IMR-90 (cell line): ENCODE data around the gene XRN1. TPM values are rescaled to one million over a fixed set of nuclear protein-coding genes. Genes with fewer than 3 reads are reported as not detected.

ENCODE experiments used
- ATAC-seq: fragments of 200-7000 bp; cut with Tn5 transposase; 2 replicates; pipeline ENCODE4 v1.9.1; 2020; ENCODE audit warnings: low read depth, mild to moderate bottlenecking, moderate library complexity
- BruUV-seq: library from RNA; stranded (reverse); fragments of 400-500 nt; replicated peaks from 2 replicates; lab custom pipeline; 2021; lab: Mats Ljungman, UMichigan
- CTCF ChIA-PET: fragments of 300-600 bp; formaldehyde crosslinking; extraction: SDS; loops from one replicate; lab custom pipeline; 2021; ENCODE audit warnings: antibody characterized with exemption; lab: Yijun Ruan, JAX
- POLR2A ChIA-PET: fragments of 300-600 bp; sonication (Branson Sonifier 250); formaldehyde crosslinking; loops from one replicate; lab custom pipeline; 2022; ENCODE audit warnings: antibody characterized with exemption; ENCODE audit not compliant: unreplicated experiment; lab: Charles Lee
- DNase-seq: peaks from one replicate; pipeline ENCODE4 v3.0.0; 2013
- H2AFZ ChIP-seq: replicated peaks from 2 replicates; pipeline ENCODE3; 2013; ENCODE audit warnings: low read length, mild to moderate bottlenecking; ENCODE audit not compliant: poor library complexity
- H2AK5ac ChIP-seq: 2 replicates; pipeline ENCODE4 v1.6.1; 2013; ENCODE audit warnings: low read depth, low read length, inconsistent platforms
- H2AK9ac ChIP-seq: replicated peaks from 2 replicates; pipeline ENCODE3; 2013; ENCODE audit warnings: mild to moderate bottlenecking, low read depth, low read length, moderate library complexity; ENCODE audit not compliant: poor library complexity
- H2BK120ac ChIP-seq: 2 replicates; pipeline ENCODE4 v1.6.1; 2013; ENCODE audit warnings: low read depth, low read length, inconsistent platforms
- H2BK15ac ChIP-seq: 3 replicates; pipeline ENCODE4 v1.6.1; 2013; ENCODE audit warnings: low read depth, low read length, inconsistent platforms
- H2BK20ac ChIP-seq: 2 replicates; pipeline ENCODE4 v1.6.1; 2013; ENCODE audit warnings: low read depth, mild to moderate bottlenecking, inconsistent platforms, low read length, moderate library complexity
- H2BK5ac ChIP-seq: 2 replicates; pipeline ENCODE4 v1.6.1; 2013; ENCODE audit warnings: mild to moderate bottlenecking, low read depth, low read length, inconsistent platforms; ENCODE audit not compliant: poor library complexity, severe bottlenecking
- H3K14ac ChIP-seq: replicated peaks from 2 replicates; pipeline ENCODE4 v1.6.1; 2013; ENCODE audit warnings: low read depth, low read length, inconsistent platforms
- H3K18ac ChIP-seq: 2 replicates; pipeline ENCODE4 v1.6.1; 2013; ENCODE audit warnings: low read depth, low read length, control low read depth
- H3K23ac ChIP-seq: 2 replicates; pipeline ENCODE4 v1.6.1; 2013; ENCODE audit warnings: low read depth, low read length, inconsistent platforms
- H3K27ac ChIP-seq: 2 replicates; pipeline ENCODE4 v1.5.1; 2013; ENCODE audit warnings: mild to moderate bottlenecking, control low read depth, low read length; ENCODE audit not compliant: insufficient read depth
- H3K27me3 ChIP-seq: 2 replicates; pipeline ENCODE4 v1.6.1; 2013; ENCODE audit warnings: low read length; ENCODE audit not compliant: control insufficient read depth, insufficient read depth
- H3K36me3 ChIP-seq: 2 replicates; pipeline ENCODE4 v1.6.1; 2013; ENCODE audit warnings: low read length, mixed read lengths; ENCODE audit not compliant: control insufficient read depth, insufficient read depth
- H3K4ac ChIP-seq: 2 replicates; pipeline ENCODE4 v1.6.1; 2013; ENCODE audit warnings: low read depth, low read length, inconsistent platforms
- H3K4me1 ChIP-seq: 2 replicates; pipeline ENCODE4 v1.6.1; 2013; ENCODE audit warnings: low read length, mixed read lengths; ENCODE audit not compliant: control insufficient read depth, insufficient read depth
- H3K4me2 ChIP-seq: 2 replicates; pipeline ENCODE4 v1.6.1; 2013; ENCODE audit warnings: low read depth, mild to moderate bottlenecking, control low read depth, low read length, moderate library complexity
- H3K4me3 ChIP-seq: 2 replicates; pipeline ENCODE4 v1.5.1; 2013; ENCODE audit warnings: low read depth, mild to moderate bottlenecking, control low read depth, low read length, moderate library complexity; ENCODE audit not compliant: insufficient read depth
- H3K56ac ChIP-seq: 2 replicates; pipeline ENCODE4 v1.6.1; 2013; ENCODE audit warnings: low read length, inconsistent platforms; ENCODE audit not compliant: insufficient read depth; ENCODE audit errors: extremely low read depth
- H3K79me1 ChIP-seq, 2 experiments: 2 replicates each; pipeline ENCODE4 v1.6.1; 2013; ENCODE audit warnings: low read length in 2 of 2, inconsistent platforms in 1 of 2, low read depth in 1 of 2
- H3K9ac ChIP-seq: 2 replicates; pipeline ENCODE4 v1.6.1; 2013; ENCODE audit warnings: low read depth, low read length, control low read depth
- H3K9me1 ChIP-seq: 2 replicates; pipeline ENCODE4 v1.6.1; 2013; ENCODE audit warnings: low read length, inconsistent platforms; ENCODE audit not compliant: insufficient read depth
- H3K9me3 ChIP-seq: 2 replicates; pipeline ENCODE4 v1.6.1; 2013; ENCODE audit warnings: low read length; ENCODE audit not compliant: control insufficient read depth, insufficient read depth
- H4K20me1 ChIP-seq: 2 replicates; pipeline ENCODE4 v1.6.1; 2013; ENCODE audit warnings: low read length, inconsistent platforms; ENCODE audit not compliant: insufficient read depth
- H4K5ac ChIP-seq: 2 replicates; pipeline ENCODE4 v1.6.1; 2013; ENCODE audit warnings: mild to moderate bottlenecking, low read depth, low read length, control low read depth
- H4K8ac ChIP-seq, 2 experiments: 2 replicates each; pipeline ENCODE4 v1.6.1; 2013; ENCODE audit warnings: low read depth in 2 of 2, low read length in 2 of 2, control low read depth in 1 of 2, inconsistent platforms in 1 of 2
- H4K91ac ChIP-seq: 2 replicates; pipeline ENCODE4 v1.6.1; 2013; ENCODE audit warnings: low read depth, low read length, inconsistent platforms; ENCODE audit not compliant: insufficient read depth
- BHLHE40 ChIP-seq: fragments of 150-350 bp; IDR thresholded peaks from 2 replicates; pipeline ENCODE4 v1.6.1; 2016; ENCODE audit warnings: mild to moderate bottlenecking, low read depth, low read length
- CHD1 ChIP-seq: IDR thresholded peaks from 2 replicates; pipeline ENCODE4 v1.6.1; 2012; ENCODE audit warnings: low read depth, low read length, improper control_type of control experiment
- ELK1 ChIP-seq: fragments of 150-350 bp; IDR thresholded peaks from 2 replicates; pipeline ENCODE4 v1.6.1; 2016; ENCODE audit warnings: low read depth, mild to moderate bottlenecking, low read length, moderate library complexity, borderline replicate concordance
- FOS ChIP-seq: fragments of 150-350 bp; IDR thresholded peaks from 2 replicates; pipeline ENCODE4 v1.6.1; 2016; ENCODE audit warnings: low read depth, low read length
- MAFK ChIP-seq: IDR thresholded peaks from 2 replicates; pipeline ENCODE4 v1.6.1; 2012; ENCODE audit warnings: low read depth, low read length, improper control_type of control experiment
- MAZ ChIP-seq: IDR thresholded peaks from 2 replicates; pipeline ENCODE4 v1.6.1; 2012; ENCODE audit warnings: low read depth, mild to moderate bottlenecking, low read length, improper control_type of control experiment, moderate library complexity, borderline replicate concordance
- MXI1 ChIP-seq: IDR thresholded peaks from 2 replicates; pipeline ENCODE4 v1.6.1; 2012; ENCODE audit warnings: low read depth, mild to moderate bottlenecking, low read length, moderate library complexity, borderline replicate concordance
- NFE2L2 ChIP-seq: fragments of 150-350 bp; IDR thresholded peaks from 2 replicates; pipeline ENCODE4 v1.6.1; 2016; ENCODE audit warnings: low read depth, mild to moderate bottlenecking, low read length
- POLR2A ChIP-seq: IDR thresholded peaks from 2 replicates; pipeline ENCODE4 v1.6.1; 2012; ENCODE audit warnings: mild to moderate bottlenecking, low read depth, low read length
- RAD21 ChIP-seq: IDR thresholded peaks from 2 replicates; pipeline ENCODE4 v1.6.1; 2012; ENCODE audit warnings: low read length, improper control_type of control experiment
- RFX5 ChIP-seq: IDR thresholded peaks from 2 replicates; pipeline ENCODE4 v1.8.0; 2012; ENCODE audit warnings: low read depth, mild to moderate bottlenecking, low read length, moderate library complexity
- SMC3 ChIP-seq: fragments of 150-350 bp; IDR thresholded peaks from 2 replicates; pipeline ENCODE4 v1.6.1; 2016; ENCODE audit warnings: low read depth, mild to moderate bottlenecking, antibody characterized with exemption, low read length, moderate library complexity
- USF2 ChIP-seq: fragments of 150-350 bp; IDR thresholded peaks from 2 replicates; pipeline ENCODE4 v1.6.1; 2017; ENCODE audit warnings: mild to moderate bottlenecking, antibody characterized with exemption, low read length, low read depth
- WGBS, 2 experiments: methylation state at CpG; one replicate each; pipeline versions ENCODE4 v1.1.5 to v1.1.7; 2013; ENCODE audit warnings: missing lambda C conversion rate in 2 of 2; ENCODE audit not compliant: insufficient read length in 1 of 2; ENCODE audit errors: extremely low coverage in 2 of 2; 5-methylcytosine and 5-hydroxymethylcytosine counted together
- dilution Hi-C: fragments of 300-500 bp; cut with HindIII; formaldehyde crosslinking; loops from one replicate; pipeline ENCODE4 v1.14.3; 2018; ENCODE audit warnings: low sequenced_read_pairs; ENCODE audit not compliant: unreplicated experiment
- in situ Hi-C: fragments of 300-500 bp; cut with MboI; formaldehyde crosslinking; loops from 3 replicates; pipeline ENCODE4 v1.14.3; 2019; ENCODE audit warnings: low sequenced_read_pairs, inconsistent platforms, mixed read lengths
- intact Hi-C: fragments of 100-400 bp; cut with micrococcal nuclease; formaldehyde crosslinking; loops from 2 replicates; pipeline ENCODE4 v1.10.0; 2022
- polyA plus RNA-seq, 3 experiments: library from polyadenylated mRNA; depleted of rRNA; stranded (reverse); fragments of >200 nt; gene quantifications; 2 replicates each; pipeline ENCODE4 v1.2.3, GENCODE V29; 2012; ENCODE audit warnings: low replicate concordance in 1 of 3
- total RNA-seq: library from RNA; depleted of rRNA; stranded (reverse); fragments of >200 nt; gene quantifications from 2 replicates; pipeline ENCODE4 v1.2.3, GENCODE V29; 2012
- TF ChIP-seq, protein P1 (sequence below): conservative IDR thresholded peaks from 2 replicates; pipeline ENCODE4 v1.5.1; 2012; ENCODE audit warnings: mild to moderate bottlenecking, low read depth, low read length, improper control_type of control experiment

XRN1 gene
- total and polyA plus RNA-seq, 2 of the 4 experiments (the other 2 are of a cell fraction) = 6.0 to 21.5 TPM

DNA sequence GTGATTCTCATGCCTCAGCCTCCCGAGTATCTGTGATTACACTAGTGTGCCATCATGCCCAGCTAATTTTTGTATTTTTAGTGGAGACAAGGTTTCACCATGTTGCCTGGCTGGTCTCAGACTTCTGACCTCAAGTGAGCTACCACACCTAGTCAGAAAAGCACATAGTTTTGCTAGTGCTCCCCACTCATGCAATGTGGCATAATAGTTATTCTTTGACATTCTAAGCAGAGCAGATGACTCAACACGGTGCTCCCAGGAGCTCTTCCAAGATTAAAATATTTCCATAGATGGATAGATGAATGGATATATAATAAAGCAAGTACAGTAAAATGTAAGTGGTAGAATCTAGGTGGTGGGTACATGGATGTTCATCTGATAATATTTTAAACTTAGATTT lies 169.4 kb downstream of the XRN1 start:
- H3K4me2 ChIP-seq = no peak overlapping the region
- H3K56ac ChIP-seq = no peak overlapping the region
- no peak overlapping the region for H3K14ac ChIP-seq
- no peaks in the 10 kb centered on the region for H3K36me3 ChIP-seq
- no peak overlapping the region for H4K91ac ChIP-seq
- H3K4me1 ChIP-seq = peaks cover 8% of the 10 kb centered on the region
- H3K18ac ChIP-seq = no peak overlapping the region
- ChIA-PET POLR2A (interaction anchor here (0.7 kb wide), 1 partner anchor 155 kb away, joined by 5 read pairs; no protein-coding TSS in a partner anchor), CTCF (interaction anchor here (1.5 kb wide), 1 partner anchor 98 kb away, joined by 5 read pairs; no protein-coding TSS in a partner anchor)
- TF ChIP-seq MAZ (no peak), RAD21 (no peak), USF2 (no peak), MAFK (no peak), FOS (no peak), NFE2L2 (no peak), CHD1 (no peak), ELK1 (no peak), POLR2A (no peak), SMC3 (no peak), RFX5 (no peak), MXI1 (no peak), BHLHE40 (no peak)
- TF ChIP-seq, protein P1, sequence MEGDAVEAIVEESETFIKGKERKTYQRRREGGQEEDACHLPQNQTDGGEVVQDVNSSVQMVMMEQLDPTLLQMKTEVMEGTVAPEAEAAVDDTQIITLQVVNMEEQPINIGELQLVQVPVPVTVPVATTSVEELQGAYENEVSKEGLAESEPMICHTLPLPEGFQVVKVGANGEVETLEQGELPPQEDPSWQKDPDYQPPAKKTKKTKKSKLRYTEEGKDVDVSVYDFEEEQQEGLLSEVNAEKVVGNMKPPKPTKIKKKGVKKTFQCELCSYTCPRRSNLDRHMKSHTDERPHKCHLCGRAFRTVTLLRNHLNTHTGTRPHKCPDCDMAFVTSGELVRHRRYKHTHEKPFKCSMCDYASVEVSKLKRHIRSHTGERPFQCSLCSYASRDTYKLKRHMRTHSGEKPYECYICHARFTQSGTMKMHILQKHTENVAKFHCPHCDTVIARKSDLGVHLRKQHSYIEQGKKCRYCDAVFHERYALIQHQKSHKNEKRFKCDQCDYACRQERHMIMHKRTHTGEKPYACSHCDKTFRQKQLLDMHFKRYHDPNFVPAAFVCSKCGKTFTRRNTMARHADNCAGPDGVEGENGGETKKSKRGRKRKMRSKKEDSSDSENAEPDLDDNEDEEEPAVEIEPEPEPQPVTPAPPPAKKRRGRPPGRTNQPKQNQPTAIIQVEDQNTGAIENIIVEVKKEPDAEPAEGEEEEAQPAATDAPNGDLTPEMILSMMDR = no peak
- H3K9ac ChIP-seq = no peak overlapping the region
- no peaks in the 10 kb centered on the region for H3K27me3 ChIP-seq
- H2BK20ac ChIP-seq = no peak overlapping the region
- dilution Hi-C loops (no loop called here), intact Hi-C loops (loop anchor here (5.0 kb wide), 2 partner anchors 51 to 536 kb away; partner anchors contain the start of gene GK5), in situ Hi-C loops (loop anchor here (5.0 kb wide), 1 partner anchor 151 kb away; no protein-coding TSS in a partner anchor)
- no peak overlapping the region for H3K4me3 ChIP-seq
- peaks cover 7% of the 10 kb centered on the region for H3K9me1 ChIP-seq
- H2AFZ ChIP-seq = no peak overlapping the region
- peak; percentile 53 for DNase-seq
- no peaks in the 10 kb centered on the region for H3K9me3 ChIP-seq
- H2BK5ac ChIP-seq = peak overlapping the region; percentile 33
- no peaks in the 10 kb centered on the region for H4K20me1 ChIP-seq
- no peak overlapping the region for H3K27ac ChIP-seq
- ATAC-seq = no peak
- H4K8ac ChIP-seq = no peak overlapping the region
- no peak overlapping the region for H2BK15ac ChIP-seq
- no CpG with 5 or more reads among the region's 2 CpGs for WGBS, 2 experiments
- H3K79me1 ChIP-seq = no peaks in the 10 kb centered on the region
- H3K23ac ChIP-seq = no peak overlapping the region
- H2AK5ac ChIP-seq = no peak overlapping the region
- no peak overlapping the region for H2AK9ac ChIP-seq
- no peak overlapping the region for H4K5ac ChIP-seq
- peak overlapping the region; percentile 12; the same call in 1 of the 2 replicates for H2BK120ac ChIP-seq
- H3K4ac ChIP-seq = peak overlapping the region; percentile 3; the same call in 1 of the 2 replicates
- BruUV-seq = no TSS peak
